GM12892 (cell line): ENCODE measurements around the gene PRKCD.

Experiments used
- POLR2A ChIP-seq: IDR thresholded peaks from 2 replicates; pipeline ENCODE4 v1.6.1; 2011; ENCODE audit warnings: low read depth, low read length, control low read depth
- POLR2AphosphoS5 ChIP-seq: IDR thresholded peaks from 2 replicates; pipeline ENCODE4 v1.6.1; 2011; ENCODE audit warnings: low read depth, low read length, control low read depth
- TAF1 ChIP-seq: IDR thresholded peaks from 2 replicates; pipeline ENCODE4 v1.6.1; 2011; ENCODE audit warnings: low read depth, mild to moderate bottlenecking, control low read depth, low read length, borderline replicate concordance

DNA sequence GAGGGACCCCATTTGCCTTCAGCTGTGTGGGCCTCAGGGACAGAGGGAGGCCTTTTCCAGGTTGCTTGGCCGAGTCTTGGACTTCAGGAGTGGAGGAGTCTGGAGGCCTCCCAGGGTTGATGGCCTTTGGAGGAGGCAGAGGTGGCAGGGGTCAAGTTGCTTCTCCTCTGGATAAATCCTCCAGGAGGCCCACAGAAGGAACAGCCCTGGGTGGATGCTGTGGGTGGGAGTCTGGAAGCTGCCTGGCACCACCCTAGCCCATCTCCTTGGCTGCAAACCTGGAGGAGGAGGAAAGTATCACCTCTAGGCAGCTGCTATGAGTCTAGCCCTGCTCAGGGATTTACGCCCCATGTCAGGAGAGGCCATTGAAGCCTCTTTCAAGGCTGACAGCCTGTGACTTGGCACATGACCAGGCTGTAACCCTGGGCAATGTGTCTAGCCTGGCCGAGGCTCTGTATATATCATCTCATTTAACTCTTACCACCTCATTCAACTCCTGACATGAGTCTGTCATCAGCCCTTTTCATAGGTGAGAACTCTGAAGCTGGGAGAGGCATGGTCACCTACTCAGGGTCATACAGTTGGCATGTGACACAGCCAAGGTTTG lies 2.9 kb upstream of the PRKCD start:
- no peak for TF ChIP-seq TAF1
- TF ChIP-seq POLR2A: no peak
- TF ChIP-seq POLR2AphosphoS5: no peak
